Uterus (tissue), 4 donors: ENCODE data around the gene AK4. TPM values are rescaled to one million over a fixed set of nuclear protein-coding genes. Genes with fewer than 3 reads are reported as not detected.
"Not testable (repeated sequence)": the region's sequence is repeated elsewhere in the genome, so short reads cannot be mapped to it uniquely, and the experiment has no call there.

Source experiments
- DNase-seq, 2 donors: peaks; one replicate each; pipeline ENCODE4 v3.0.0-alpha.2; 2019 to 2020
- H3K27ac ChIP-seq, 2 donors: fragments of 200-600 bp; sonication (generic); 1 replicate in 1 of 2; 2 replicates in 1 of 2; pipeline ENCODE4 v1.5.1; 2016 to 2018
- H3K27me3 ChIP-seq, 2 donors: fragments of 200-600 bp; sonication (generic); one replicate each; pipeline ENCODE4 v1.5.1; 2018 to 2019; ENCODE audit warnings: control low read depth in 1 of 2
- H3K36me3 ChIP-seq, 2 donors: fragments of 200-600 bp; sonication (generic); one replicate each; pipeline ENCODE4 v1.5.1; 2019; ENCODE audit warnings: control low read depth in 1 of 2
- H3K4me1 ChIP-seq, 2 donors: fragments of 200-600 bp; sonication (generic); one replicate each; pipeline ENCODE4 v1.5.1; 2018 to 2019; ENCODE audit warnings: control low read depth in 1 of 2
- H3K4me3 ChIP-seq, 2 donors: fragments of 200-600 bp; sonication (generic); 1 replicate in 1 of 2; 2 replicates in 1 of 2; pipeline ENCODE4 v1.5.1; 2018 to 2019; ENCODE audit warnings: mild to moderate bottlenecking in 1 of 2
- H3K9me3 ChIP-seq, 2 donors: fragments of 200-600 bp; sonication (generic); one replicate each; pipeline ENCODE4 v1.5.1; 2019; ENCODE audit warnings: control low read depth in 1 of 2
- POLR2A ChIP-seq, 2 donors: fragments of 450-650 bp; IDR thresholded peaks; one replicate each; pipeline ENCODE4 v1.6.1; 2016; ENCODE audit warnings: antibody characterized with exemption in 2 of 2, mild to moderate bottlenecking in 1 of 2, moderate library complexity in 1 of 2
- intact Hi-C: fragments of 100-400 bp; cut with DNase I; formaldehyde crosslinking; loops from one replicate; pipeline ENCODE4 v1.15.1; 2023; ENCODE audit warnings: low total_unique reads
- total RNA-seq, 4 donors: library from RNA; depleted of rRNA in 3 of 4; stranded (reverse); fragments of >200 nt in 3 of 4; gene quantifications; one replicate each; pipeline versions ENCODE4 v1.1.0 to v1.2.4, GENCODE V29; 2014 to 2023
- TF ChIP-seq, protein P1 (sequence below), 4 experiments: fragments of 200-600 bp in 2 of 4; fragments of 450-650 bp in 2 of 4; sonication (generic) in 2 of 4; IDR thresholded peaks; one replicate each; pipeline ENCODE4 v1.5.1; 2016 to 2019; ENCODE audit warnings: antibody characterized with exemption in 4 of 4, mild to moderate bottlenecking in 2 of 4, moderate library complexity in 1 of 4
- donor health status: DM: yes; HTN: yes; CAD: no.

The AK4 gene
- total RNA-seq, 4 donors from 2014 or later = 9.5 to 31.5 (median 18.5) TPM

DNA sequence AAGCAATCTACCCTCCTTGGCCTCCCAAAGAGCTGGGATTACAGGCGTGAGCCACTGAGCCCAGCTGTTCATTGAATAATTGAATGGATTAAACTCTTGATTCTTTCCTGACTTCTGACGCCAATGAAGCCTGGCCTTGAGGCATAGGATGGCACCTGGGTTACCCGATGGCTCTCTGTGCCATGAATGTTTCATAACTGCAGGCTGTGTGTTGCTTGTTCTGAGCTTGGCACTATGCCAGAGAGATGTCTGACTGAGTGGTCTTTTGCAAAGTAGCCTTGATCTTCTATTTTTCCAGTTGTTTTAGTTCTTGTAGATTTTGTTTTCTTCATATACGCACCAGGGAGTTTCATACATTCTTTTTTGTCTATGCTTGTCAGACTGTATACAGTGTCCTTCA, 38.5 kb upstream of the AK4 start:
- intact Hi-C loops = no loop called here
- Histone ChIP-seq H3K27ac (no peak overlapping the region), H3K27me3 (no peaks in the 10 kb centered on the region), H3K9me3 (no peaks in the 10 kb centered on the region), H3K4me3 (no peak overlapping the region), H3K36me3 (no peaks in the 10 kb centered on the region), H3K4me1 (no peaks in the 10 kb centered on the region)
- no peak for DNase-seq
- TF ChIP-seq POLR2A (IDR thresholded peaks at IDR 0.05) = no peak
- TF ChIP-seq, protein P1, sequence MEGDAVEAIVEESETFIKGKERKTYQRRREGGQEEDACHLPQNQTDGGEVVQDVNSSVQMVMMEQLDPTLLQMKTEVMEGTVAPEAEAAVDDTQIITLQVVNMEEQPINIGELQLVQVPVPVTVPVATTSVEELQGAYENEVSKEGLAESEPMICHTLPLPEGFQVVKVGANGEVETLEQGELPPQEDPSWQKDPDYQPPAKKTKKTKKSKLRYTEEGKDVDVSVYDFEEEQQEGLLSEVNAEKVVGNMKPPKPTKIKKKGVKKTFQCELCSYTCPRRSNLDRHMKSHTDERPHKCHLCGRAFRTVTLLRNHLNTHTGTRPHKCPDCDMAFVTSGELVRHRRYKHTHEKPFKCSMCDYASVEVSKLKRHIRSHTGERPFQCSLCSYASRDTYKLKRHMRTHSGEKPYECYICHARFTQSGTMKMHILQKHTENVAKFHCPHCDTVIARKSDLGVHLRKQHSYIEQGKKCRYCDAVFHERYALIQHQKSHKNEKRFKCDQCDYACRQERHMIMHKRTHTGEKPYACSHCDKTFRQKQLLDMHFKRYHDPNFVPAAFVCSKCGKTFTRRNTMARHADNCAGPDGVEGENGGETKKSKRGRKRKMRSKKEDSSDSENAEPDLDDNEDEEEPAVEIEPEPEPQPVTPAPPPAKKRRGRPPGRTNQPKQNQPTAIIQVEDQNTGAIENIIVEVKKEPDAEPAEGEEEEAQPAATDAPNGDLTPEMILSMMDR (IDR thresholded peaks at IDR 0.05) = no peak

- DNase-seq = no peak
- Histone ChIP-seq H3K27me3 (no peaks in the 10 kb centered on the region), H3K27ac (no peak overlapping the region), H3K9me3 (no peaks in the 10 kb centered on the region), H3K4me1 (no peaks in the 10 kb centered on the region), H3K4me3 (no peak overlapping the region), H3K36me3 (no peaks in the 10 kb centered on the region)
- TF ChIP-seq, protein P1 (IDR thresholded peaks at IDR 0.05) = no peak
- no peak for TF ChIP-seq POLR2A (IDR thresholded peaks at IDR 0.05)
- intact Hi-C loops = no loop called here
These were observed 35.2 kb upstream of the AK4 start for GRCh38 chr1:65112811-65113210.

DNA sequence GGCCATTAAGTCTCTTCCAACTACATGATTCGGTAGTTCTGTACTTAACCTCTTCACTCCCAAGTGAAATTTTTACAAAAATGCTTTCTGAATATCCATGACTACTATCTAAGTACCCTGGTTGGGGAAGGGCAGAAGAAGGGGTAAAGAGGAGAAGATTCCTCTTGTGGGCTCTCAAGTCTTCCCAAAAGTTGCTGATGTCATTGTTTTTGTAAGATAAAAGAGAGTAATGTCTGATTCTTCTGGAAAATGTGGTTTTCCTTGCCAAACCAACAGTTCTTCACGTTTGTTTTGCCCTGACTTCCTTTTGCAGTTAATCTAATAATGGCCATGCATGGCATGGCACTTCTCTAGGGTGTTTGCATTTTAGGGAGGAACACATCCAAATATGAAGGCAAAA, 34.7 kb upstream of the AK4 start:
- no peaks in the 10 kb centered on the region for H3K27me3 ChIP-seq
- intact Hi-C loops = no loop called here
- no peak overlapping the region for H3K27ac ChIP-seq
- H3K36me3 ChIP-seq = no peaks in the 10 kb centered on the region
- no peak for TF ChIP-seq POLR2A (IDR thresholded peaks at IDR 0.05)
- TF ChIP-seq, protein P1 (IDR thresholded peaks at IDR 0.05) = no peak
- H3K4me3 ChIP-seq = no peak overlapping the region
- H3K4me1 ChIP-seq = no peaks in the 10 kb centered on the region
- DNase-seq = no peak
- H3K9me3 ChIP-seq = no peaks in the 10 kb centered on the region

DNA sequence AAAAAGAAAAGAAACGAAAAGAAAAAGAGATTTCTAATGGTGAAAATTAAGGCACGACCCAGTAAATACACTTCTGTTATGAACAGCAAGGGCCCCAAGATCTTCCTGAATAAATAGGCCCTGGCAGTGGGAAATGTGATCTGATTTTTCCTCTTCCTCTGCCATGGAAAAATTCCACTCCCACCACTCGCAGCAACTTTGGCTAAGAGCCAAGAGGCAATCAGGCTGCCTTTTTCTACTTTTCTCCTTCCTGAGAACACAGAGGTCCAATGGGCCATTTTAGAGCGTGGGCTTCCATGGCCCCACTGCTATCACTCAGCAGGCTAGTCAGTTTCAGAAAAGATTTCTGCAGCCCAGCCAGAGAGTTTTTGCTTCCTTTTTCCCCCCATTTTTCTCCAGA, 33.7 kb upstream of the AK4 start:
- no peaks in the 10 kb centered on the region for H3K9me3 ChIP-seq
- peak; percentile 30 to 34 for DNase-seq
- TF ChIP-seq, protein P1 (IDR thresholded peaks at IDR 0.05) = no peak
- no peak for TF ChIP-seq POLR2A (IDR thresholded peaks at IDR 0.05)
- intact Hi-C loops = no loop called here
- H3K27ac ChIP-seq = peak overlapping the region in 1 of 2 donors; percentile 33
- H3K27me3 ChIP-seq = no peaks in the 10 kb centered on the region
- no peaks in the 10 kb centered on the region for H3K36me3 ChIP-seq
- no peak overlapping the region for H3K4me3 ChIP-seq
- H3K4me1 ChIP-seq = no peaks in the 10 kb centered on the region

DNA sequence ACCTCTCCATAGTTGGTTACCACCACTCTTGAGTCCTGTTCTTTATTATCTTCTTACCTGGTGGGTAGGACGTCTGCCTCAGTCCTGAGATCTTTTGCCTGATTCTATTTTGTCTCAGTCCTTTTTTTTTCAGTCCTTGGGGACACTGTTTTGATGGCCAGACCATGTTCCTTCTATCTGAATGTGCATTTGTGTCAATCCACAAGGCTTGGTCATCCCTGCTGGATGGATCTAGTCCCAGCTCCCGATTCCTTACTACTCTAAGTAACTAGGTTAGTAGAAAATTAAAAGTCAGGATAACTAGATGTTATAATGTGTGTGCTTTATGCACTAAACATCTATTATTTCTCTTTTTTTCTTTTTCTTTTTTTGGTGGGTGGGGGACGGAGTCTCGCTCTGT, 28.1 kb upstream of the AK4 start:
- no peaks in the 10 kb centered on the region for H3K4me1 ChIP-seq
- H3K9me3 ChIP-seq = no peaks in the 10 kb centered on the region
- intact Hi-C loops = no loop called here
- TF ChIP-seq POLR2A (IDR thresholded peaks at IDR 0.05) = no peak
- TF ChIP-seq, protein P1 (IDR thresholded peaks at IDR 0.05) = no peak
- no peak for DNase-seq
- no peaks in the 10 kb centered on the region for H3K36me3 ChIP-seq
- H3K27ac ChIP-seq = no peak overlapping the region
- H3K27me3 ChIP-seq = no peaks in the 10 kb centered on the region
- no peak overlapping the region for H3K4me3 ChIP-seq

DNA sequence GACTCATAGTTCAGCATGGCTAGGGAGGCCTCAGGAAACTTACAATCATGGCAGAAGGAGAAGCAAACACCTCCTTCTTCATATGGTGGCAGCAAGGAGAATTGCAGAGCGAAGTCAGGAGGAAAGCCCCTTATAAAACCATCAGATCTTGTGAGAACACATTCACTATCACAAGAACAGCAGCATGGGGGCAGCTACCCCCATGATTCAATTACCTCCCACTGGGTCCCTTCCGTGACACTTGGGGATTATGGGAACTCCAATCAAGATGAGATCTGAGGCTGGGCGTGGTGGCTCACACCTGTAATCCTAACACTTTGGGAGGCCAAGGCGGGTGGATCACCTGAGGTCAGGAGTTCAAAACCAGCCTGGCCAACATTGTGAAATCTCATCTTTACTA, 18.9 kb upstream of the AK4 start:
- H3K4me3 ChIP-seq, DNase-seq, H3K36me3 ChIP-seq, intact Hi-C loops, H3K27me3 ChIP-seq, H3K9me3 ChIP-seq, H3K27ac ChIP-seq, H3K4me1 ChIP-seq: not testable (repeated sequence)
